ENCODE measurements around the gene SURF4. TPM values are rescaled to one million over a fixed set of nuclear protein-coding genes. Genes with fewer than 3 reads are reported as not detected.

The SURF4 gene
- total and polyA plus RNA-seq, 2 of the 13 experiments (the other 11 are each of a cell fraction or from before 2014, with no cell fraction given), result 220 to 265 TPM

GRCh38 chr9:133347515-133347984 lies 28.3 kb downstream of the SURF4 start (continued):
- no peak for TF ChIP-seq ZNF496 (CRISPR knock-in tag; IDR thresholded peaks at IDR 0.05; ENCODE audit: insufficient replicate concordance)
- TF ChIP-seq ZNF550 (CRISPR knock-in tag; IDR thresholded peaks at IDR 0.05; ENCODE audit: borderline replicate concordance), result no peak
- TF ChIP-seq SP2 (CRISPR knock-in tag; IDR thresholded peaks at IDR 0.05), result no peak
- peak; percentile 71 for TF ChIP-seq PATZ1 (CRISPR knock-in tag; IDR thresholded peaks at IDR 0.05)
- no peak for TF ChIP-seq FOXO1 (CRISPR knock-in tag; IDR thresholded peaks at IDR 0.05)
- no peak for TF ChIP-seq SOX5 (CRISPR knock-in tag; IDR thresholded peaks at IDR 0.05; ENCODE audit: borderline replicate concordance)
- no peak for TF ChIP-seq THYN1 (CRISPR knock-in tag; IDR thresholded peaks at IDR 0.05; ENCODE audit: borderline replicate concordance, low read depth)
- TF ChIP-seq NFAT5 (CRISPR knock-in tag; IDR thresholded peaks at IDR 0.05), result no peak
- TF ChIP-seq SNAPC5 (CRISPR knock-in tag; IDR thresholded peaks at IDR 0.05; ENCODE audit: borderline replicate concordance), result no peak
- TF ChIP-seq ZNF451 (CRISPR knock-in tag; IDR thresholded peaks at IDR 0.05), result no peak
- TF ChIP-seq NFIB (CRISPR knock-in tag; IDR thresholded peaks at IDR 0.05; ENCODE audit: borderline replicate concordance), result no peak
- no peak for TF ChIP-seq ZSCAN29 (CRISPR knock-in tag; conservative IDR thresholded peaks at IDR 0.05)
- no peak for TF ChIP-seq HCFC1 (IDR thresholded peaks at IDR 0.05; ENCODE audit: low read depth, low read length)
- no peak; the same call in 1 of the 2 replicates for TF ChIP-seq ZNF547 (CRISPR knock-in tag; IDR thresholded peaks at IDR 0.05)
- peak; percentile 14; the same call in 1 of the 2 replicates for TF ChIP-seq ZNF564 (CRISPR knock-in tag; IDR thresholded peaks at IDR 0.05)
- no peak for TF ChIP-seq PHF21A (CRISPR knock-in tag; IDR thresholded peaks at IDR 0.05)
- no peak for TF ChIP-seq ZNF704 (CRISPR knock-in tag; IDR thresholded peaks at IDR 0.05; ENCODE audit: borderline replicate concordance)
- no peak for TF ChIP-seq PHB2 (IDR thresholded peaks at IDR 0.05; ENCODE audit: partially characterized antibody)
- TF ChIP-seq ZNF720 (CRISPR knock-in tag; IDR thresholded peaks at IDR 0.05), result no peak
- TF ChIP-seq MTERF4 (CRISPR knock-in tag; IDR thresholded peaks at IDR 0.05), result no peak
- no peak for TF ChIP-seq CAMTA2 (CRISPR knock-in tag; IDR thresholded peaks at IDR 0.05; ENCODE audit: borderline replicate concordance)
- no peak; the same call in 1 of the 2 replicates for TF ChIP-seq ZNF780A (CRISPR knock-in tag; IDR thresholded peaks at IDR 0.05)
